OCI-LY3 (cell line): Measurements from ENCODE around the gene CST8.

Experiments
- H2AFZ ChIP-seq: fragments of 200-600, 300-600 bp; shearing (Covaris generic); 2 replicates; pipeline ENCODE4 v1.6.0; 2014; ENCODE audit warnings: antibody characterized with exemption, low read depth, low read length
- H3K27ac ChIP-seq: fragments of 200-600, 300-600 bp; sonication (generic); 2 replicates; pipeline ENCODE4 v1.5.1; 2014; ENCODE audit warnings: mild to moderate bottlenecking, low read length, moderate library complexity, mixed read lengths
- H3K27me3 ChIP-seq: fragments of 200-600, 300-600 bp; sonication (generic); 2 replicates; pipeline ENCODE4 v1.6.1; 2014; ENCODE audit warnings: low read depth, low read length, mixed read lengths
- H3K36me3 ChIP-seq: fragments of 200-600, 300-600 bp; sonication (generic); replicated peaks from 2 replicates; pipeline ENCODE3; 2014; ENCODE audit warnings: low read depth, low read length, mixed read lengths
- H3K4me1 ChIP-seq: fragments of 300-600, 200-600 bp; sonication (generic); 2 replicates; pipeline ENCODE4 v1.6.1; 2014; ENCODE audit warnings: low read length, mixed read lengths
- H3K4me2 ChIP-seq: fragments of 200-600, 300-600 bp; sonication (generic); 2 replicates; pipeline ENCODE4 v1.6.1; 2014; ENCODE audit warnings: low read length, mixed read lengths
- H3K4me3 ChIP-seq: fragments of 300-600, 200-600 bp; sonication (generic); 2 replicates; pipeline ENCODE4 v1.5.1; 2014; ENCODE audit warnings: antibody characterized with exemption, mild to moderate bottlenecking, low read length, moderate library complexity
- H3K79me2 ChIP-seq: fragments of 300-600, 200-600 bp; shearing (Covaris generic); 2 replicates; pipeline ENCODE4 v1.6.1; 2014; ENCODE audit warnings: mild to moderate bottlenecking, low read length, mixed read lengths
- H3K9ac ChIP-seq: fragments of 300-600, 200-600 bp; shearing (Covaris generic); 2 replicates; pipeline ENCODE4 v1.6.0; 2014; ENCODE audit warnings: mild to moderate bottlenecking, low read length, moderate library complexity
- H3K9me3 ChIP-seq: fragments of 200-600, 300-600 bp; shearing (Covaris generic); 2 replicates; pipeline ENCODE4 v1.6.1; 2014; ENCODE audit warnings: low read length, mixed read lengths; ENCODE audit not compliant: insufficient read depth
- H4K20me1 ChIP-seq: fragments of 200-600, 300-600 bp; sonication (generic); 2 replicates; pipeline ENCODE4 v1.6.1; 2016; ENCODE audit warnings: low read length, mixed read lengths; ENCODE audit not compliant: insufficient read depth
- CTCF ChIP-seq: fragments of 200-600, 300-600 bp; sonication (generic); IDR thresholded peaks from 2 replicates; pipeline ENCODE4 v1.5.1; 2014; ENCODE audit warnings: antibody characterized with exemption, low read length, low read depth
- EZH2phosphoT487 ChIP-seq: fragments of 200-600 bp; shearing (Covaris generic); IDR thresholded peaks from 2 replicates; pipeline ENCODE4 v1.6.1; 2018; ENCODE audit warnings: antibody characterized with exemption, mixed run types, low read depth

Gene CST8

GRCh38 chr20:23490817-23491216, at the start of gene CST8:
CST8 (plus strand) TSS chr20:23491117; CDS start chr20:23491668, 551 bp downstream.
- H3K4me2 ChIP-seq, result no peak within 1 kb of the TSS
- H3K4me1 ChIP-seq, result peaks cover 15% of the 10 kb centered on the region
- TF ChIP-seq EZH2phosphoT487 (no peak), CTCF (no peak)

GRCh38 chr20:23441850-23442313, 49.0 kb upstream of the CST8 start:
- TF ChIP-seq EZH2phosphoT487 (no peak), CTCF (peak; percentile 95)
- no peaks in the 10 kb centered on the region for H3K36me3 ChIP-seq
- H3K9ac ChIP-seq, result no peak overlapping the region
- peaks cover 13% of the 10 kb centered on the region for H3K27me3 ChIP-seq
- no peak overlapping the region for H3K27ac ChIP-seq
- no peaks in the 10 kb centered on the region; the same call in 1 of the 2 replicates for H3K4me1 ChIP-seq
- H3K4me2 ChIP-seq, result peak overlapping the region; percentile 48
- H3K9me3 ChIP-seq, result no peaks in the 10 kb centered on the region
- no peak overlapping the region for H3K4me3 ChIP-seq
- no peaks in the 10 kb centered on the region for H4K20me1 ChIP-seq
- H3K79me2 ChIP-seq, result no peaks in the 10 kb centered on the region
- H2AFZ ChIP-seq, result peak overlapping the region; percentile 78; the same call in 1 of the 2 replicates

More at GRCh38 chr20:23490817-23491216, at the start of gene CST8:
- Histone ChIP-seq H3K36me3 (no peaks in the 10 kb centered on the region), H3K9me3 (no peaks in the 10 kb centered on the region), H3K27me3 (0 out of 2 replicates have a peak, but pooled peaks cover 3% of the 10 kb centered on the region), H3K27ac (no peak within 1 kb of the TSS), H3K9ac (no peak within 1 kb of the TSS), H3K79me2 (no peaks in the 10 kb centered on the region), H2AFZ (no peak within 1 kb of the TSS), H4K20me1 (no peaks in the 10 kb centered on the region), H3K4me3 (no peak within 1 kb of the TSS)

GRCh38 chr20:23442436-23442835, 48.5 kb upstream of the CST8 start:
- H4K20me1 ChIP-seq, result no peaks in the 10 kb centered on the region
- TF ChIP-seq CTCF (no peak), EZH2phosphoT487 (no peak)
- H3K4me3 ChIP-seq, result no peak overlapping the region
- peaks cover 13% of the 10 kb centered on the region for H3K27me3 ChIP-seq
- no peaks in the 10 kb centered on the region for H3K36me3 ChIP-seq
- no peak overlapping the region for H3K9ac ChIP-seq
- H3K4me2 ChIP-seq, result no peak overlapping the region
- H3K9me3 ChIP-seq, result no peaks in the 10 kb centered on the region
- H2AFZ ChIP-seq, result no peak overlapping the region
- H3K4me1 ChIP-seq, result no peaks in the 10 kb centered on the region; the same call in 1 of the 2 replicates
- H3K79me2 ChIP-seq, result no peaks in the 10 kb centered on the region
- H3K27ac ChIP-seq, result no peak overlapping the region

GRCh38 chr20:23444859-23445258, 46.1 kb upstream of the CST8 start:
- no peak overlapping the region for H3K9ac ChIP-seq
- no peak overlapping the region for H2AFZ ChIP-seq
- H3K4me1 ChIP-seq, result peaks cover 9% of the 10 kb centered on the region
- no peak overlapping the region for H3K27ac ChIP-seq
- H3K36me3 ChIP-seq, result no peaks in the 10 kb centered on the region
- H3K4me2 ChIP-seq, result no peak overlapping the region
- no peaks in the 10 kb centered on the region for H4K20me1 ChIP-seq
- no peaks in the 10 kb centered on the region for H3K9me3 ChIP-seq
- peaks cover 13% of the 10 kb centered on the region for H3K27me3 ChIP-seq
- TF ChIP-seq CTCF (no peak), EZH2phosphoT487 (no peak)
- H3K79me2 ChIP-seq, result no peaks in the 10 kb centered on the region
- no peak overlapping the region for H3K4me3 ChIP-seq
